BE2C (cell line): ENCODE results near the gene GRIN2D.

ENCODE experiments used
- DNase-seq: peaks from one replicate; pipeline ENCODE4 v3.0.0-alpha.2; 2020
- H3K27me3 ChIP-seq: fragments of 250-450 bp; sonication (Bioruptor Pico); 2 replicates; pipeline ENCODE4 v1.5.1; 2020; ENCODE audit warnings: mild to moderate bottlenecking
- H3K36me3 ChIP-seq: fragments of 250-450 bp; sonication (Bioruptor Pico); 2 replicates; pipeline ENCODE4 v1.5.1; 2020; ENCODE audit warnings: mild to moderate bottlenecking
- H3K4me1 ChIP-seq: fragments of 250-450 bp; sonication (Bioruptor Pico); 2 replicates; pipeline ENCODE4 v1.5.1; 2020
- H3K4me3 ChIP-seq: 2 replicates; pipeline ENCODE4 v1.5.1; 2011; ENCODE audit warnings: low read depth, low read length
- H3K9me3 ChIP-seq: fragments of 250-450 bp; sonication (Bioruptor Pico); 2 replicates; pipeline ENCODE4 v1.5.1; 2020
- CTCF ChIP-seq: IDR thresholded peaks from 2 replicates; pipeline ENCODE4 v1.5.1; 2012; ENCODE audit warnings: mild to moderate bottlenecking, low read depth, low read length

GRIN2D gene

DNA sequence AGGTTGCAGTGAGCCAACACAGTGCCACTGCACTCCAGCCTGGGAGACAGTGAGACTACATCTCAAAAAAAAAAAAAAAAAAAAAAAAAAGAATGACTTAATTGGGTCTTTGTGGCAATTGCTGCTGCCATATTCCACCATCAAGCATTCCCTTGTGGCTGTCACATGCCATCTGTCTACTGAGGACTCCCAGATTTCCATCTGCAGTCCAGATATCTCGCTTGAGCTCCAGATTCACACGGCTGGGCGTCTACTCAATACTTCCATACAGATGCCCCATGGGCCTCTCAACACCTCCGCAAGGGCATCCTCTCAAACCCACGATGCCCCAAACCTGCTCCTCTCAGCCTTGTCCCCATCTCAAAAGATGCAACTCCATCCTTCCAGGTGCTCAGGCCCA lies 42.6 kb upstream of the GRIN2D start:
- Histone ChIP-seq H3K4me3 (no peak overlapping the region), H3K9me3 (no peaks in the 10 kb centered on the region), H3K4me1 (peaks cover 5% of the 10 kb centered on the region), H3K36me3 (no peaks in the 10 kb centered on the region), H3K27me3 (no peaks in the 10 kb centered on the region)
- TF ChIP-seq CTCF = no peak
- no peak for DNase-seq

DNA sequence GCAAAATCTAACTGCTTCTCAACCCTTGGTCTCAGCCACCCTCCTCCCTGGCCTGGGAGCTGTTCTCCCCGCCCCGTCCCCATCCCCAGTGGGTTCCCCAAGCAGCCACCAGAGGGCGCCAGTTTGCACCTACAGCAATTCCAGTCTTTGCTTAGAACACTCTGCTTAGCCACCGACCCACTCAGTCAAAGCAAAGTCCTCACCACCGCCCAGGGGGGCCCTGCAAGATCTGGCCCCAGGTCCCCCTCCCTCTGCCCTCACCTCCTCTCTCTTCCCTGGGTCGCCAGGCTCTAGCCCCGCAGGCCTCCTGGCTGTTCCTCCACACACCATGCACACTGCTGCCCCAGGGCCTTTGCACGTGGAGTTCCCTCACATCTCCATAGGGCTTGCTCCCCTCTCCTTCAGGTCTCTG lies 42.1 kb upstream of the GRIN2D start:
- Histone ChIP-seq H3K27me3 (no peaks in the 10 kb centered on the region), H3K4me1 (peaks cover 5% of the 10 kb centered on the region), H3K36me3 (no peaks in the 10 kb centered on the region), H3K9me3 (no peaks in the 10 kb centered on the region), H3K4me3 (no peak overlapping the region)
- peak; percentile 83 for TF ChIP-seq CTCF
- peak; percentile 77 for DNase-seq

DNA sequence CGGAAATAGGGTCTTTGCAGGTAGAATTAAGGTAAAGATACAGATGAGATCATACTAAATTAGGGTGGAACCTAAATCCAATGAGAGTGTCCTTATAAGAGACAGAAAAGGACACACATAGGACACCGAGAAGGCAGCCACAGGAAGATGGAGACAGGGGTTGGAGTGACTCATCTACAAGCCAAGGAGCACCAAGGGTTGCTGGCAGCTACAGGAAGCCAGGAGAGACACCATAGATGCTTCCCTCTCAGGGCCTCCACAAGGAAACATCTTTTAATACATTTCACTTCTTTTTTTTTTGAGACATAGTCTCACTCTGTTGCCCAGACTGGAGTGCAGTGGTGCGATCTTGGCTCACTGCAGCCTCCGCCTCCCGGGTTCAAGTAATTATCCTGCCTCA lies 39.8 kb upstream of the GRIN2D start:
- no peak for DNase-seq
- no peak overlapping the region for H3K4me3 ChIP-seq
- H3K4me1 ChIP-seq = no peaks in the 10 kb centered on the region
- no peaks in the 10 kb centered on the region for H3K36me3 ChIP-seq
- no peak for TF ChIP-seq CTCF
- H3K27me3 ChIP-seq = no peaks in the 10 kb centered on the region
- H3K9me3 ChIP-seq = no peaks in the 10 kb centered on the region

DNA sequence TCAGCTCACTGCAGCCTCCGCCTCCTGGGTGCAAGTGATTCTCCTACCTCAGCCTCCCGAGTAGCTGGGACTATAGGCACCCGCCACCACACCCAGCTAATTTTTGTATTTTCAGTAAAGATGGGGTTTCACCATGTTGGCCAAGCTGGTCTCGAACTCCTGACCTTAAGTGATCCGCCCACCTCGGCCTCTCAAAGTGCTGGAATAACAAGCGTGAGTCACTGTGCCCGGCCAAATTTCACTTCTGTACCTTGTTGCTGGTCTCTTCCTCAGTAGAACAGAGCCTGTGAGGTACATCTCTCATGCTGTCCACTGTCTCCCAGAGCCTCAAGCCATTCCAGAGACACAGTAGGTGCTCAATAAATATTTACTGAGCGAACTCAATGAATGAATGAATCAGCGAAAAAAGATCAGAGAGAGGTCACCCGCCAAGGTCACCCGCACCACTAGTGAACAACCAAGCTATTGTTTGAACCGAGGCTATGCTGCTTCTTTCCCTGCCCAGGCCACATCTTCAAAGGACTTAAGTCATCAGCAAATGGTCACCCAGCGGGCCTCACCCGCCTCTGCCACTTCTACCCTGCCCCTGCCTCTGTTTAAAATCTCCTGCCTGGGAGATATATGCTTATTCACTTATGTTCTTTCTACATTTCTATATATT lies 39.0 kb upstream of the GRIN2D start:
- H3K27me3 ChIP-seq = no peaks in the 10 kb centered on the region
- H3K4me1 ChIP-seq = no peaks in the 10 kb centered on the region
- no peak overlapping the region for H3K4me3 ChIP-seq
- TF ChIP-seq CTCF = no peak
- H3K9me3 ChIP-seq = no peaks in the 10 kb centered on the region
- no peak for DNase-seq
- no peaks in the 10 kb centered on the region for H3K36me3 ChIP-seq

GRCh38 chr19:48355365-48355954 lies 38.0 kb upstream of the GRIN2D start:
- H3K36me3 ChIP-seq = no peaks in the 10 kb centered on the region
- no peak for TF ChIP-seq CTCF
- H3K27me3 ChIP-seq = no peaks in the 10 kb centered on the region
- no peak for DNase-seq
- H3K9me3 ChIP-seq = no peaks in the 10 kb centered on the region
- no peak overlapping the region for H3K4me3 ChIP-seq
- no peaks in the 10 kb centered on the region for H3K4me1 ChIP-seq

GRCh38 chr19:48359123-48359522 lies 34.3 kb upstream of the GRIN2D start:
- no peak for TF ChIP-seq CTCF
- Histone ChIP-seq H3K4me3 (no peak overlapping the region), H3K4me1 (no peaks in the 10 kb centered on the region), H3K27me3 (no peaks in the 10 kb centered on the region), H3K36me3 (no peaks in the 10 kb centered on the region), H3K9me3 (no peaks in the 10 kb centered on the region)
- no peak for DNase-seq
